ENCODE measurements around the gene NADSYN1.

GRCh38 chr11:71459767-71460320 lies 6.8 kb downstream of the NADSYN1 start:
- TF ChIP-seq CTCF (IDR thresholded peaks at IDR 0.05 in 2 of 3, conservative IDR thresholded peaks at IDR 0.05 in 1 of 3; ENCODE audit: borderline replicate concordance in 1 of 3, insufficient read depth in 1 of 3, low read depth in 2 of 3, low read length in 2 of 3) (no peak), POLR2A (IDR thresholded peaks at IDR 0.05; ENCODE audit: borderline replicate concordance, extremely low read depth, insufficient read depth, insufficient read length) (no peak), SP1 (IDR thresholded peaks at IDR 0.05; ENCODE audit: low read depth) (no peak), CEBPB (IDR thresholded peaks at IDR 0.05; ENCODE audit: low read depth) (no peak), REST (IDR thresholded peaks at IDR 0.05; ENCODE audit: low read depth) (no peak), POLR2AphosphoS5 (IDR thresholded peaks at IDR 0.05; ENCODE audit: low read depth, low read length) (no peak), ZNF274 (IDR thresholded peaks at IDR 0.05; ENCODE audit: low read depth, low read length) (no peak)

All from HCT116 (cell line).